Measurements from ENCODE around the gene MYPN.

DNA sequence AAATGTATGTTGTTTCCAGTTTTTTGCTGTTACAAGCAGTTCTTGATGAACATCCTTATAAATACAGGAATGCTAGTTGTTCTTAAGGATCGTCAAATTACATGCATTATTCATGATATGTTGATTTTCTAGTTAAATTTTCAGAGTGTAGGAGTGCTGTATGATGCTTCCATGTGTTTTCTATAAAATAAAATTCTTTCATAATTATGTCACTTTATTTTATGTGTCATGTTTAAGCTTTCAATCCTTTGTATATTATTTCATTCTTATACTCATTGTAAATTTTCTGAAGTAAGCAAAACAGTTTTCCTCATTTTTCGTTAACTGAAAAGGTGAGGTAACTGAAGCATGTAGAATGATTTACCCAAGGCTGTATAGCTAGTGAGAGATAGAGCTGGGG, 16.8 kb upstream of the MYPN start:
- TF ChIP-seq, protein P1, sequence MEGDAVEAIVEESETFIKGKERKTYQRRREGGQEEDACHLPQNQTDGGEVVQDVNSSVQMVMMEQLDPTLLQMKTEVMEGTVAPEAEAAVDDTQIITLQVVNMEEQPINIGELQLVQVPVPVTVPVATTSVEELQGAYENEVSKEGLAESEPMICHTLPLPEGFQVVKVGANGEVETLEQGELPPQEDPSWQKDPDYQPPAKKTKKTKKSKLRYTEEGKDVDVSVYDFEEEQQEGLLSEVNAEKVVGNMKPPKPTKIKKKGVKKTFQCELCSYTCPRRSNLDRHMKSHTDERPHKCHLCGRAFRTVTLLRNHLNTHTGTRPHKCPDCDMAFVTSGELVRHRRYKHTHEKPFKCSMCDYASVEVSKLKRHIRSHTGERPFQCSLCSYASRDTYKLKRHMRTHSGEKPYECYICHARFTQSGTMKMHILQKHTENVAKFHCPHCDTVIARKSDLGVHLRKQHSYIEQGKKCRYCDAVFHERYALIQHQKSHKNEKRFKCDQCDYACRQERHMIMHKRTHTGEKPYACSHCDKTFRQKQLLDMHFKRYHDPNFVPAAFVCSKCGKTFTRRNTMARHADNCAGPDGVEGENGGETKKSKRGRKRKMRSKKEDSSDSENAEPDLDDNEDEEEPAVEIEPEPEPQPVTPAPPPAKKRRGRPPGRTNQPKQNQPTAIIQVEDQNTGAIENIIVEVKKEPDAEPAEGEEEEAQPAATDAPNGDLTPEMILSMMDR (IDR thresholded peaks at IDR 0.05; ENCODE audit: poor library complexity) = no peak
- TF ChIP-seq EZH2 (IDR thresholded peaks at IDR 0.05; ENCODE audit: borderline replicate concordance) = no peak

Measured in hepatocyte (in vitro differentiated cells).